ENCODE data around the gene SEPTIN2. TPM values are rescaled to one million over a fixed set of nuclear protein-coding genes. Genes with fewer than 3 reads are reported as not detected.
"Not testable (repeated sequence)": the region's sequence is repeated elsewhere in the genome, so short reads cannot be mapped to it uniquely, and the experiment has no call there.

SEPTIN2 gene
- total RNA-seq, 2 donors from 2014 or later, result 269 to 272 TPM

DNA sequence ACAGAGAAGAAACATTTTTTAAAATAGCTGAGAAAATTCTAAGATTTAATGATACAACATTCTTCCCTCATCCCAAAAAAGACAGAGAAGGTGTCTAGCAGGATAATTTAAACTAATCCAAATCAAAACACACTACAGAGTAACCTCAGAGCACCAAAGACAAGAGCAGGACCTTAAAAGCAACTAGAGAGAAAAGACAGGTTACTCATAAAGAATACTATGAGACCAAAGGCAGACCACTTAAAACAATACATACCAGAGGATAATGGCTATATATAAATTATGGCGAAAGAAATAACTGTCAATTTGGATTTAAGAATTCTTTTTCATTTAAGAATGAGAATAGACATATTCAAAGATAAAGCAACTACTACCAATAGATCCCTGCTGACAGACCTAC lies 40.2 kb upstream of the SEPTIN2 start:
- no peak overlapping the region for H3K27ac Mint-ChIP-seq
- H3K4me1 Mint-ChIP-seq (ENCODE audit: low read depth), result peaks cover 32% of the 10 kb centered on the region
- ATAC-seq (replicated peaks in 1 of 2) (no peak), DNase-seq (no peak)
- H3K27me3 Mint-ChIP-seq (ENCODE audit: low read depth), result no peaks in the 10 kb centered on the region
- peaks cover 8 to 20% of the 10 kb centered on the region in 2 donors for H3K36me3 Mint-ChIP-seq (ENCODE audit: insufficient read depth in 2 of 2)
- H3K9me3 Mint-ChIP-seq, result peaks cover 8 to 9% of the 10 kb centered on the region in 2 donors
- no peak overlapping the region for H3K4me3 Mint-ChIP-seq

GRCh38 chr2:241275910-241276309 lies 39.8 kb upstream of the SEPTIN2 start:
- no peak overlapping the region for H3K27ac Mint-ChIP-seq
- ATAC-seq (replicated peaks in 1 of 2) (no peak), DNase-seq (no peak)
- peaks cover 28% of the 10 kb centered on the region for H3K4me1 Mint-ChIP-seq (ENCODE audit: low read depth)
- peaks cover 8 to 20% of the 10 kb centered on the region in 2 donors for H3K36me3 Mint-ChIP-seq (ENCODE audit: insufficient read depth in 2 of 2)
- H3K4me3 Mint-ChIP-seq, result no peak overlapping the region
- no peaks in the 10 kb centered on the region for H3K27me3 Mint-ChIP-seq (ENCODE audit: low read depth)
- peaks cover 8 to 9% of the 10 kb centered on the region in 2 donors for H3K9me3 Mint-ChIP-seq

DNA sequence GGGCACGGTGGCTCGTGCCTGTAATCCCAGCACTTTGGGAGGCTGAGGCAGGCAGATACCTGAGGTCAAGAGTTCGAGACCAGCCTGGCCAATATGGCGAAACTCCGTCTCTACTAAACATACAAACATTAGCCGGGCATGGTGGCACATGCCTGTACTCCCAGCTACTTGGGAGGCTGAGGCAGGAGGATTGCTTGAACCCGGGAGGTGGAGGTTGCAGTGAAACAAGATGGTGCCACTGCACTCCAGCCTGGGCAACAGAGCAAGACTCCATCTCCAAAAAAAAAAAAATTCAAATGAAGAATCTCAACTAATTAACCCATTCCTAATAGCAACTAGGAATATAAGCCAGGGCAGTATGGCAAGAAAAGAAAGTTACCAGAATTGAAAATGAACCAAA lies 37.4 kb upstream of the SEPTIN2 start:
- H3K27ac Mint-ChIP-seq, result not testable (repeated sequence)
- peaks cover 6 to 20% of the 10 kb centered on the region in 2 donors for H3K36me3 Mint-ChIP-seq (ENCODE audit: insufficient read depth in 2 of 2)

DNA sequence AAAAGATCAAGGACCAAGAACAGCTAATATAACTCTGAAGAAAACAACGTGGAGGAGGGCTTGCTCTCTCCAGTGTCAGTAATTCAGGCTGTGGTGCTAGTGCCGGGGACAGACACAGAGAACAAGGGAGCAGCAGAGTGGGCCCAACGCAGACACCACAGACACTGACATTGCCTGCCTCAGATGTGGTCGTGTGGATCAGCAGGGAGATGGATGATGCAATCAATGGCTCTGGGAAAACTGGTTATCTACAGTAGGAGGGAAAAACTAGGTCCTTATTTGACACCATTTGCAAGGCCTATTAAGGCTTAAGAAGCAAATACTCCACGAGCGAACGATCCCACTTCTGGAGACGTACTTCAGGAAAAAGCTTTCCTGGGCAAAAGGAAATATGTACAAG lies 36.3 kb upstream of the SEPTIN2 start:
- H3K4me1 Mint-ChIP-seq (ENCODE audit: low read depth), result peaks cover 17% of the 10 kb centered on the region
- H3K27ac Mint-ChIP-seq, result no peak overlapping the region
- H3K36me3 Mint-ChIP-seq (ENCODE audit: insufficient read depth in 2 of 2), result peaks cover 6 to 23% of the 10 kb centered on the region in 2 donors
- peaks cover 8 to 9% of the 10 kb centered on the region in 2 donors for H3K9me3 Mint-ChIP-seq
- ATAC-seq (replicated peaks in 1 of 2) (no peak), DNase-seq (no peak)
- H3K27me3 Mint-ChIP-seq (ENCODE audit: low read depth), result no peaks in the 10 kb centered on the region
- H3K4me3 Mint-ChIP-seq, result no peak overlapping the region

More for the DNA sequence above, 37.4 kb upstream of the SEPTIN2 start:
- not testable (repeated sequence) for ATAC-seq (replicated peaks in 1 of 2); DNase-seq; H3K27me3 Mint-ChIP-seq (ENCODE audit: low read depth); H3K4me3 Mint-ChIP-seq; H3K9me3 Mint-ChIP-seq
- H3K4me1 Mint-ChIP-seq (ENCODE audit: low read depth), result peaks cover 17% of the 10 kb centered on the region

DNA sequence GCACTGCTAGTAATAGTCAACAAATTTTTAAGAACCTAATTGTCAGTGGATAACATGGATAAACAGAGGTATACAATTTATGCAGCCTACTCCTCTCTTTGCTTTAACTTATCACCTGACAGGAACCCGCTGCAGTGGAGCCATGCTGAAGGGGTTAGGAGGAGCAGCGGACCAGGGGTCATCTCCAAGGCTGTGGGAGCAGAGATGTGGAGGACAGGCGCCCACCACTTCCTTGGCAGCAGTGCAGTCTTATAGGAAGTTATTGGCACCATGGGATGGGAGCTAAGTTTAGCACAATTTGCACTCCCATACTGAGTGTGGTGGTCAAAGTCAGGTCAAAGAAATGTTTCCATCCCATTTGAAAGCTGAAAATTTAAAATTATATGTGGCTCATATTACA lies 35.9 kb upstream of the SEPTIN2 start:
- peaks cover 19% of the 10 kb centered on the region for H3K4me1 Mint-ChIP-seq (ENCODE audit: low read depth)
- no peaks in the 10 kb centered on the region for H3K27me3 Mint-ChIP-seq (ENCODE audit: low read depth)
- ATAC-seq (replicated peaks in 1 of 2) (no peak), DNase-seq (no peak)
- no peak overlapping the region for H3K4me3 Mint-ChIP-seq
- no peak overlapping the region for H3K27ac Mint-ChIP-seq
- H3K9me3 Mint-ChIP-seq, result peaks cover 8 to 9% of the 10 kb centered on the region in 2 donors
- peaks cover 6 to 21% of the 10 kb centered on the region in 2 donors for H3K36me3 Mint-ChIP-seq (ENCODE audit: insufficient read depth in 2 of 2)

- no peak overlapping the region for H3K27ac Mint-ChIP-seq
Measured at GRCh38 chr2:241280291-241280690, 35.4 kb upstream of the SEPTIN2 start.

GRCh38 chr2:241282555-241282954 lies 33.2 kb upstream of the SEPTIN2 start:
- Mint-ChIP-seq H3K36me3 (ENCODE audit: insufficient read depth in 2 of 2) (peaks cover under 1 to 2% of the 10 kb centered on the region in 2 donors), H3K27me3 (ENCODE audit: low read depth) (no peaks in the 10 kb centered on the region), H3K4me1 (ENCODE audit: low read depth) (peaks cover 19% of the 10 kb centered on the region), H3K27ac (no peak overlapping the region), H3K9me3 (no peaks in the 10 kb centered on the region), H3K4me3 (no peak overlapping the region)
- no peak for DNase-seq
- no peak for ATAC-seq (replicated peaks in 1 of 2)

More at GRCh38 chr2:241280291-241280690, 35.4 kb upstream of the SEPTIN2 start:
- DNase-seq, result no peak
- Mint-ChIP-seq H3K4me3 (no peak overlapping the region), H3K36me3 (ENCODE audit: insufficient read depth in 2 of 2) (peaks cover 3 to 16% of the 10 kb centered on the region in 2 donors), H3K9me3 (peaks cover 5 to 7% of the 10 kb centered on the region in 2 donors), H3K27me3 (ENCODE audit: low read depth) (no peaks in the 10 kb centered on the region), H3K4me1 (ENCODE audit: low read depth) (peaks cover 19% of the 10 kb centered on the region)
- no peak for ATAC-seq (replicated peaks in 1 of 2)

DNA sequence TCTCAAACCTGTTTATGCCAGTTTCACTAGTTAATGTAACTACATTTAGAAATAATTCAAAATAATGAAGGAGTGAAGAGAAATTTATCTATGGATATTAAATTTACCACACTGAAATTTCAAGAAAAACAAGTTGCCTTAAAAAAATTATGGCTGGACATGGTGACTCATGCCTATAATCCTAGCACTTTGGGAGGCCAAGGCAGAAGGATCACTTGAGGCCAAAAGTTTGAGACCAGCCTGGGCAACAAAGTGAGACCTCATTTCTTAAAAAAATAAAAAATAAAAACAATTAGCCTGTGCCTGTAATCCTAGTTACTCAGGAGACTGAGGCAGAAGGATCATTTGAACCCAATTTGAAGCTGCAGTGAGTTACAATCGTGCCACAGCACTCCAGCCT lies 30.1 kb upstream of the SEPTIN2 start:
- Mint-ChIP-seq H3K27ac (no peak overlapping the region), H3K4me3 (no peak overlapping the region), H3K36me3 (ENCODE audit: insufficient read depth in 2 of 2) (peaks cover 2 to 7% of the 10 kb centered on the region in 2 donors), H3K4me1 (ENCODE audit: low read depth) (peaks cover 38% of the 10 kb centered on the region), H3K27me3 (ENCODE audit: low read depth) (no peaks in the 10 kb centered on the region), H3K9me3 (no peaks in the 10 kb centered on the region)
- DNase-seq (no peak), ATAC-seq (replicated peaks in 1 of 2) (no peak)

- Mint-ChIP-seq H3K4me1 (ENCODE audit: low read depth) (peaks cover 47% of the 10 kb centered on the region), H3K4me3 (no peak overlapping the region), H3K36me3 (ENCODE audit: insufficient read depth in 2 of 2) (peaks cover 2 to 7% of the 10 kb centered on the region in 2 donors), H3K9me3 (no peaks in the 10 kb centered on the region), H3K27ac (no peak overlapping the region), H3K27me3 (ENCODE audit: low read depth) (no peaks in the 10 kb centered on the region)
- DNase-seq, result no peak
- no peak for ATAC-seq (replicated peaks in 1 of 2)
Measured at GRCh38 chr2:241286348-241287090, 29.2 kb upstream of the SEPTIN2 start.

DNA sequence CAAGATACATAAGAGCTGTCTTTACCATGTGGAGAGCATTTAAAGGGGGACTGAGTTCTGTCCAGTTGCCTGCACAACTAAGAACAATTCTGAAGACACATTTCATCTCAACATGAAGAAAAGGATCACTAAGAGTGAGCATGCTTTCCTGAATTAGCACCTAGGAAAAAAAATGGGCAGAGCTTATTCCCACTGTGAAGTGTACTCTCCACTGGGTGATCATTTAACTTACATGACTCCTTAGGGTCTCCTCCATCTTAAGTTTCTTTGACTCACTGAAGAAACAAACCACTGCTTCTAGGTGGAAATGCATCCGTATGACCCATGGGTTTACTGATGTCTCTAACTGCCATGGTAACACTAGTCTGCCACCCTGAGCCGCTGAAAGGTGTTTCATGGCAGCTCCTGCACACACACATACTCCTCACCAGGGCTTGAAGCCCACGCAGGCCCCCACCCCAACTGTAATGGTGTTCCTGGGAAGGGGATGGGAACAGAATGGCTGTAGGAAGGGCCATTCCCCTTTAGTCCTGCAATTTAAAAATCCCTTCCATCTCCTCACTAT lies 27.3 kb upstream of the SEPTIN2 start:
- Mint-ChIP-seq H3K4me3 (no peak overlapping the region), H3K27me3 (ENCODE audit: low read depth) (no peaks in the 10 kb centered on the region), H3K36me3 (ENCODE audit: insufficient read depth in 2 of 2) (peaks cover 2 to 7% of the 10 kb centered on the region in 2 donors), H3K4me1 (ENCODE audit: low read depth) (peaks cover 50% of the 10 kb centered on the region), H3K9me3 (no peaks in the 10 kb centered on the region), H3K27ac (peak overlapping the region; percentile 56)
- ATAC-seq (replicated peaks in 1 of 2) (no peak), DNase-seq (no peak)

DNA sequence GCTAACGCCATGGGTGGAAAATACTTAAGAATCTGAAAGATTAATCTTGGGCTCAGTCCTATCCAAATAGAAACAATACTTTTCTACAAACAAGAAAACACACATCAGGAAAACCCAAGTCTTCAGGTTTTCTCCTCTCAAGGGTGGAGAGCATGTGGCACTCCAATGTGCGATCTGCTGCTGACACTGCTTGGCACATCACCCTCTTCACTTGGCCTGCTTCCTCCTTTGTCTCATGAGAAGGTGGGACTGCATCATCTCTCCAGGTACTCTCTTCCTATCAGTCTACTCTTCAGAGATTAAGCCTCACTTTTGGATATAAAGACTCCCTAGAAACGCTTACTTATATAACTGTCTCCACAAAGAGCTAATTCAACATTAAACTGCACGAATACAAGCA lies 26.7 kb upstream of the SEPTIN2 start:
- no peaks in the 10 kb centered on the region for H3K9me3 Mint-ChIP-seq
- peaks cover 2 to 6% of the 10 kb centered on the region in 2 donors for H3K36me3 Mint-ChIP-seq (ENCODE audit: insufficient read depth in 2 of 2)
- DNase-seq (no peak), ATAC-seq (replicated peaks in 1 of 2) (no peak)
- H3K4me3 Mint-ChIP-seq, result no peak overlapping the region
- peak overlapping the region; percentile 5 for H3K27ac Mint-ChIP-seq
- H3K27me3 Mint-ChIP-seq (ENCODE audit: low read depth), result no peaks in the 10 kb centered on the region
- peaks cover 46% of the 10 kb centered on the region for H3K4me1 Mint-ChIP-seq (ENCODE audit: low read depth)

- H3K4me1 Mint-ChIP-seq (ENCODE audit: low read depth), result peaks cover 41% of the 10 kb centered on the region
Measured at GRCh38 chr2:241289597-241289996, 26.1 kb upstream of the SEPTIN2 start.

GRCh38 chr2:241291153-241291552 lies 24.6 kb upstream of the SEPTIN2 start:
- peaks cover 41% of the 10 kb centered on the region for H3K4me1 Mint-ChIP-seq (ENCODE audit: low read depth)

More at GRCh38 chr2:241289597-241289996, 26.1 kb upstream of the SEPTIN2 start:
- Mint-ChIP-seq H3K4me3 (no peak overlapping the region), H3K27me3 (ENCODE audit: low read depth) (no peaks in the 10 kb centered on the region), H3K9me3 (no peaks in the 10 kb centered on the region), H3K36me3 (ENCODE audit: insufficient read depth in 2 of 2) (peaks cover 2 to 5% of the 10 kb centered on the region in 2 donors), H3K27ac (peak overlapping the region; percentile 5)
- ATAC-seq (replicated peaks in 1 of 2) (no peak), DNase-seq (no peak)

More at GRCh38 chr2:241291153-241291552, 24.6 kb upstream of the SEPTIN2 start:
- Mint-ChIP-seq H3K4me3 (no peak overlapping the region), H3K9me3 (no peaks in the 10 kb centered on the region), H3K27me3 (ENCODE audit: low read depth) (no peaks in the 10 kb centered on the region), H3K36me3 (ENCODE audit: insufficient read depth in 2 of 2) (peaks cover 2 to 5% of the 10 kb centered on the region in 2 donors), H3K27ac (no peak overlapping the region)
- no peak for DNase-seq
- no peak for ATAC-seq (replicated peaks in 1 of 2)

Data from activated T-cell treated with anti-CD3 and anti-CD28 coated beads, Interleukin-2, amount 50 U/mL, for 72 hours (primary cell).